Right ventricle myocardium superior (tissue), 1 donor: ENCODE measurements around the gene PFAS. TPM values are rescaled to one million over a fixed set of nuclear protein-coding genes. Genes with fewer than 3 reads are reported as not detected.

Experiments
- total RNA-seq: library from RNA; stranded (reverse); fragmentation: NEBNext Ultra II Directional; extraction: Animal tissue kit (Norgen Biotek cat#: 25700); gene quantifications from one replicate; pipeline ENCODE4 v1.2.1, GENCODE V29; 2021
- donor health status: DM: no; HTN: yes; CAD: no; lungs with severe emphysema.

Gene PFAS
- total RNA-seq, 1 donor from 2014 or later, result 10.0 TPM

Other genes starting within 250 kb of the PFAS start
- not detected for gene GUCY2D, start 246.7 kb upstream of the PFAS start, total RNA-seq
- gene ALOX15B, start 210.2 kb upstream of the PFAS start, total RNA-seq, result not detected
- gene ALOX12B, start 161.6 kb upstream of the PFAS start, total RNA-seq, result not detected
- gene ALOXE3, start 130.8 kb upstream of the PFAS start, total RNA-seq, result not detected
- 0.13 TPM for gene HES7, start 125.2 kb upstream of the PFAS start, total RNA-seq
- 124 TPM for gene PER1, start 96.9 kb upstream of the PFAS start, total RNA-seq
- gene VAMP2, start 86.3 kb upstream of the PFAS start, total RNA-seq, result 54.8 TPM
- 7.1 TPM for gene TMEM107, start 72.9 kb upstream of the PFAS start, total RNA-seq
- gene BORCS6, start 59.1 kb upstream of the PFAS start, total RNA-seq, result 8.5 TPM
- 0.56 TPM for gene AURKB, start 38.7 kb upstream of the PFAS start, total RNA-seq
- gene CTC1, start 1.2 kb upstream of the PFAS start, total RNA-seq, result 13.0 TPM
- 23.2 TPM for gene RANGRF, start 39.4 kb downstream of the PFAS start, total RNA-seq
- gene SLC25A35, start 46.1 kb downstream of the PFAS start, total RNA-seq, result 1.00 TPM
- 17.2 TPM for gene ARHGEF15, start 61.0 kb downstream of the PFAS start, total RNA-seq
- not detected for gene ODF4, start 90.6 kb downstream of the PFAS start, total RNA-seq
- 939 TPM for gene RPL26, start 133.9 kb downstream of the PFAS start, total RNA-seq
- not detected for gene RNF222, start 148.5 kb downstream of the PFAS start, total RNA-seq
- 24.8 TPM for gene NDEL1, start 186.6 kb downstream of the PFAS start, total RNA-seq